Stomach (tissue), 9 donors: Measurements from ENCODE around the gene MANF. TPM values are rescaled to one million over a fixed set of nuclear protein-coding genes. Genes with fewer than 3 reads are reported as not detected.

Source experiments
- DNase-seq, 2 donors: peaks; one replicate each; pipeline versions ENCODE4 v3.0.0 to v3.0.0-alpha.2; 2013 to 2019
- H3K27ac ChIP-seq, 5 donors: fragments of 200-600 bp in 4 of 5; sonication (generic) in 4 of 5; one replicate each; pipeline ENCODE4 v1.5.1; 2013 to 2019; ENCODE audit warnings: mild to moderate bottlenecking in 1 of 5, moderate library complexity in 1 of 5
- H3K27me3 ChIP-seq, 3 donors: fragments of 200-600 bp; sonication (generic); one replicate each; pipeline ENCODE4 v1.5.1; 2017 to 2019; ENCODE audit warnings: mixed run types in 1 of 3
- H3K36me3 ChIP-seq, 4 donors: fragments of 200-600 bp; sonication (generic); 1 replicate in 3 of 4; 2 replicates in 1 of 4; pipeline ENCODE4 v1.5.1; 2016 to 2019
- H3K4me1 ChIP-seq, 4 donors: fragments of 200-600 bp; sonication (generic); one replicate each; pipeline ENCODE4 v1.5.1; 2016 to 2019
- H3K4me3 ChIP-seq, 4 donors: fragments of 200-600 bp; sonication (generic) in 3 of 4; one replicate each; pipeline ENCODE4 v1.5.1; 2016 to 2019; ENCODE audit warnings: mild to moderate bottlenecking in 1 of 4
- H3K9me3 ChIP-seq, 4 donors: fragments of 200-600 bp; sonication (generic); one replicate each; pipeline ENCODE4 v1.5.1; 2016 to 2019
- CTCF ChIP-seq, 7 experiments: fragments of 450-650 bp in 4 of 7; fragments of 200-600 bp in 3 of 7; sonication (generic) in 3 of 7; IDR thresholded peaks; one replicate each; pipeline ENCODE4 v1.5.1; 2016 to 2019; ENCODE audit warnings: antibody characterized with exemption in 7 of 7, control low read depth in 2 of 7, mild to moderate bottlenecking in 1 of 7
- EP300 ChIP-seq: sonication (generic); formaldehyde crosslinking; IDR thresholded peaks from one replicate; pipeline ENCODE4 v1.6.1; 2017; ENCODE audit warnings: antibody characterized with exemption
- POLR2A ChIP-seq, 4 donors: fragments of 450-650 bp; IDR thresholded peaks; one replicate each; pipeline ENCODE4 v1.6.1; 2016; ENCODE audit warnings: antibody characterized with exemption in 4 of 4, control low read depth in 2 of 4, mild to moderate bottlenecking in 1 of 4, moderate library complexity in 1 of 4
- POLR2AphosphoS5 ChIP-seq, 3 donors: sonication (generic); formaldehyde crosslinking; IDR thresholded peaks; one replicate each; pipeline ENCODE4 v1.6.1; 2016; ENCODE audit warnings: antibody characterized with exemption in 3 of 3
- WGBS, 5 donors: extraction: QIAGEN DNeasy Blood & Tissue Kit in 3 of 5; methylation state at CpG; one replicate each; pipeline versions ENCODE4 v1.1.5 to v1.1.7; 2013 to 2018; 5-methylcytosine and 5-hydroxymethylcytosine counted together
- intact Hi-C: fragments of 100-400 bp; cut with DNase I; formaldehyde crosslinking; loops from one replicate; pipeline ENCODE4 v1.15.1; 2023; ENCODE audit warnings: low total_unique reads
- polyA plus RNA-seq, 3 donors: library from polyadenylated mRNA; stranded (reverse); fragments of 200-250 nt; gene quantifications; one replicate each; pipeline ENCODE4 v1.2.3, GENCODE V29; 2013
- total RNA-seq, 5 donors: library from RNA; depleted of rRNA; stranded (reverse); fragments of >200 nt; gene quantifications; one replicate each; pipeline versions ENCODE4 v1.1.0 to v1.2.3, GENCODE V29; 2014 to 2016
- donor health status: healthy with polysubstance abuse.
- donor health status: Bipolar disorder and iron deficiency.
- donor health status: healthy.

Gene MANF
- total and polyA plus RNA-seq, 8 donors = 0.58 to 76.4 (median 31.7) TPM

- TF ChIP-seq EP300 (no peak), CTCF (IDR thresholded peaks at IDR 0.05) (no peak), POLR2AphosphoS5 (IDR thresholded peaks at IDR 0.05) (no peak), POLR2A (IDR thresholded peaks at IDR 0.05) (no peak)
- intact Hi-C loops = no loop called here
- DNase-seq = peak; percentile 34 to 69
- no peaks in the 10 kb centered on the region for H3K27me3 ChIP-seq
- peaks cover 71 to 93% (median 92%) of the 10 kb centered on the region in 4 donors for H3K4me1 ChIP-seq
- peak overlapping the region; percentile 82 to 95 (median 93) for H3K27ac ChIP-seq
- WGBS, 5 donors = 1 to 5% (median 4%) methylated on average over 14 to 115 of the region's 115 CpGs
- H3K36me3 ChIP-seq = peaks cover 55 to 72% (median 70%) of the 10 kb centered on the region in 4 donors
- no peaks in the 10 kb centered on the region for H3K9me3 ChIP-seq
- H3K4me3 ChIP-seq = peak overlapping the region; percentile 70 to 93 (median 85)
Measured at GRCh38 chr3:51391566-51392354, 6.7 kb downstream of the MANF start.

GRCh38 chr3:51392355-51393133 is 7.5 kb downstream of the MANF start:
- H3K9me3 ChIP-seq = no peaks in the 10 kb centered on the region
- H3K36me3 ChIP-seq = peaks cover 53 to 77% (median 76%) of the 10 kb centered on the region in 4 donors
- peaks cover 63 to 93% (median 92%) of the 10 kb centered on the region in 4 donors for H3K4me1 ChIP-seq
- H3K4me3 ChIP-seq = peak overlapping the region; percentile 70 to 93 (median 85)
- no peaks in the 10 kb centered on the region for H3K27me3 ChIP-seq
- no peak for TF ChIP-seq POLR2AphosphoS5 (IDR thresholded peaks at IDR 0.05)
- no peak for TF ChIP-seq EP300
- no peak for TF ChIP-seq POLR2A (IDR thresholded peaks at IDR 0.05)
- TF ChIP-seq CTCF (IDR thresholded peaks at IDR 0.05) = no peak
- intact Hi-C loops = no loop called here
- 87 to 95% (median 88%) methylated on average over 30 to 42 of the region's 42 CpGs for WGBS, 5 donors
- no peak for DNase-seq
- peak overlapping the region in 4 of 5 donors; percentile 82 to 95 (median 90) for H3K27ac ChIP-seq

GRCh38 chr3:51393134-51393495 is 8.0 kb downstream of the MANF start:
- Histone ChIP-seq H3K27me3 (no peaks in the 10 kb centered on the region), H3K4me3 (peak overlapping the region in 2 of 4 donors; percentile 70 to 93), H3K27ac (no peak overlapping the region), H3K4me1 (peaks cover 58 to 91% (median 88%) of the 10 kb centered on the region in 4 donors), H3K36me3 (peaks cover 51 to 77% (median 75%) of the 10 kb centered on the region in 4 donors), H3K9me3 (no peaks in the 10 kb centered on the region)
- intact Hi-C loops = no loop called here
- TF ChIP-seq POLR2AphosphoS5 (IDR thresholded peaks at IDR 0.05) = no peak
- TF ChIP-seq CTCF (IDR thresholded peaks at IDR 0.05) = no peak
- no peak for TF ChIP-seq EP300
- no peak for TF ChIP-seq POLR2A (IDR thresholded peaks at IDR 0.05)
- 94 to 96% (median 95%) methylated on average over 15 to 17 of the region's 17 CpGs for WGBS, 5 donors
- no peak for DNase-seq

GRCh38 chr3:51393564-51393963 is 8.5 kb downstream of the MANF start:
- H3K27me3 ChIP-seq = no peaks in the 10 kb centered on the region
- peaks cover 58 to 87% (median 84%) of the 10 kb centered on the region in 4 donors for H3K4me1 ChIP-seq
- no peaks in the 10 kb centered on the region for H3K9me3 ChIP-seq
- peaks cover 52 to 77% (median 75%) of the 10 kb centered on the region in 4 donors for H3K36me3 ChIP-seq
- H3K4me3 ChIP-seq = peak overlapping the region in 2 of 4 donors; percentile 70 to 93
- intact Hi-C loops = no loop called here
- H3K27ac ChIP-seq = no peak overlapping the region
- WGBS, 5 donors = 82 to 88% (median 88%) methylated on average over 6 to 14 of the region's 14 CpGs
- no peak for DNase-seq
- no peak for TF ChIP-seq POLR2AphosphoS5 (IDR thresholded peaks at IDR 0.05)
- TF ChIP-seq CTCF (IDR thresholded peaks at IDR 0.05) = no peak
- no peak for TF ChIP-seq POLR2A (IDR thresholded peaks at IDR 0.05)
